BJ (cell line): ENCODE data around the gene ABCG4. TPM values are rescaled to one million over a fixed set of nuclear protein-coding genes. Genes with fewer than 3 reads are reported as not detected.
"Not testable (repeated sequence)": the region's sequence is repeated elsewhere in the genome, so short reads cannot be mapped to it uniquely, and the experiment has no call there.

ENCODE experiments used
- CTCF ChIA-PET: fragments of 350-600 bp; formaldehyde crosslinking; extraction: SDS; loops from one replicate; lab custom pipeline; 2021; ENCODE audit warnings: antibody characterized with exemption, inconsistent platforms; lab: Yijun Ruan, JAX
- POLR2A ChIA-PET: fragments of 300-600 bp; sonication (Branson Sonifier 250); formaldehyde crosslinking; extraction: SDS; loops from one replicate; lab custom pipeline; 2021; ENCODE audit warnings: antibody characterized with exemption; lab: Charles Lee
- DNase-seq: peaks from one replicate; pipeline ENCODE4 v3.0.0-alpha.2; 2011; ENCODE audit warnings: low read depth
- H3K27me3 ChIP-seq: 2 replicates; pipeline ENCODE4 v1.6.0; 2011; ENCODE audit warnings: low read length; ENCODE audit not compliant: control insufficient read depth, insufficient read depth
- H3K36me3 ChIP-seq: 2 replicates; pipeline ENCODE4 v1.5.1; 2011; ENCODE audit warnings: low read length; ENCODE audit not compliant: control insufficient read depth, insufficient read depth
- H3K4me3 ChIP-seq: 2 replicates; pipeline ENCODE4 v1.5.1; 2011; ENCODE audit warnings: low read depth, mild to moderate bottlenecking, control low read depth, low read length
- polyA plus RNA-seq: library from polyadenylated mRNA; depleted of rRNA; stranded (reverse); fragments of >200 nt; gene quantifications from 2 replicates; pipeline ENCODE4 v1.2.3, GENCODE V29; 2011
- TF ChIP-seq, protein P1 (sequence below): IDR thresholded peaks from 2 replicates; pipeline ENCODE4 v1.5.1; 2011; ENCODE audit warnings: low read depth, mild to moderate bottlenecking, control low read depth, inconsistent platforms, low read length, moderate library complexity; ENCODE audit not compliant: insufficient read depth

The ABCG4 gene
- polyA plus RNA-seq, 1 experiment: 0.17 TPM

DNA sequence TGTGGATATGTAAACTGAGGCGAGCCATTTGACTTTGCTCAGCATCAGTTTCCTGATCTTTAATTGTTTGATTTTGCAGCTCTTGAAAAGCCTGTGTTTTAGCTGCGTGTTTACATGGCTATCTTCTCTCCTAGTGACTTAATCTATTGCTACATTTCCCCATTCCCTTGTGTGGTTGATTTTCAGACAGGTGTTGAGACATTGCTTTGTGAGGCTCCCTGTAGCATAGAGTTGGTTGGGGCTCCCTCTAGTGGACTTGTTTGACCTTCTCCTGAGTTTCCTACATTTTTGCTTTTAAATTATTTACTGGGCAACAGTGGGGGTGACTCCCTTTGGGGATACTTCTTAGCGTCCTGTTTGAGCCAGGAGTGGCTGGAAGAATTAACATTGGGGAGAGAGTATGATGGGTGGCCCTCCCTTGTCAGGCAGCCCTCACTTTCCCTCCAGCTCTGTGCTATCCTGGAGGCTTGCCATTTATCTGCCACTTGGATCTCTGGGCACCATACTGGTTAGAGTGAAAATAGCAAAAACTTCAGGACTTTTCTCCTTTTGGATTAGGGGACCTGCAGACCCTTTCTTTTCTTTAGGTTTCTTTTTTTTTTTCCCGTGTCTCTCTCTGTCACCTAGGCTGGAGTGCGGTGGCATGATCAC lies 48.1 kb downstream of the ABCG4 start:
- Histone ChIP-seq H3K27me3 (no peaks in the 10 kb centered on the region), H3K4me3 (no peak overlapping the region), H3K36me3 (no peaks in the 10 kb centered on the region)
- CTCF ChIA-PET: interaction anchor here (0.6 to 5.1 kb wide), 35 partner anchors 8 to 235 kb away, joined by 3 to 27 read pairs (median 4); partner anchors contain the start of genes ABCG4, C2CD2L, CBL and HINFP
- POLR2A ChIA-PET: no interaction called here
- DNase-seq: peak; percentile 35
- TF ChIP-seq, protein P1, sequence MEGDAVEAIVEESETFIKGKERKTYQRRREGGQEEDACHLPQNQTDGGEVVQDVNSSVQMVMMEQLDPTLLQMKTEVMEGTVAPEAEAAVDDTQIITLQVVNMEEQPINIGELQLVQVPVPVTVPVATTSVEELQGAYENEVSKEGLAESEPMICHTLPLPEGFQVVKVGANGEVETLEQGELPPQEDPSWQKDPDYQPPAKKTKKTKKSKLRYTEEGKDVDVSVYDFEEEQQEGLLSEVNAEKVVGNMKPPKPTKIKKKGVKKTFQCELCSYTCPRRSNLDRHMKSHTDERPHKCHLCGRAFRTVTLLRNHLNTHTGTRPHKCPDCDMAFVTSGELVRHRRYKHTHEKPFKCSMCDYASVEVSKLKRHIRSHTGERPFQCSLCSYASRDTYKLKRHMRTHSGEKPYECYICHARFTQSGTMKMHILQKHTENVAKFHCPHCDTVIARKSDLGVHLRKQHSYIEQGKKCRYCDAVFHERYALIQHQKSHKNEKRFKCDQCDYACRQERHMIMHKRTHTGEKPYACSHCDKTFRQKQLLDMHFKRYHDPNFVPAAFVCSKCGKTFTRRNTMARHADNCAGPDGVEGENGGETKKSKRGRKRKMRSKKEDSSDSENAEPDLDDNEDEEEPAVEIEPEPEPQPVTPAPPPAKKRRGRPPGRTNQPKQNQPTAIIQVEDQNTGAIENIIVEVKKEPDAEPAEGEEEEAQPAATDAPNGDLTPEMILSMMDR: peak; percentile 84

DNA sequence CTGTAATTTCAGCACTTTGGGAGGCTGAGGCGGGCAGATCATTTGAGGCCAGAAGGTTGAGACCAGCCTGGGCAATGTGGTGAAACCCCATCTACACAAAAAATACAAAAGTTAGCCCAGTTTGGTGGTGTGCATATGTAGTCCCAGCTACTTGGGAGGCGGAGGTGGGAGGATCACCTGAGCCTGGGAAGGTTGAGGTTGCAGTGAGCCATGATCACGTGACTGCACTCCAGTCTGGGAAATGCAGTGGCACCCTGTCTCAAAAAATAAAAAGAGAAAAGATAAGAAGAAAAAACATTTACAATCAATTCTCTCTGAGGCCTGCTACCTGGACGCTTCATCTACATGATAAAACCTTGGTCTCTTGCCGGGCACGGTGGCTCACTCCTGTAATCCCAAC lies 50.1 kb downstream of the ABCG4 start:
- ChIA-PET CTCF (interaction anchor here (1.6 to 2.7 kb wide), 2 partner anchors 97 to 114 kb away, joined by 4 to 5 read pairs; partner anchors contain the start of genes DPAGT1 and HMBS), POLR2A (no interaction called here)
- no peaks in the 10 kb centered on the region for H3K36me3 ChIP-seq

DNA sequence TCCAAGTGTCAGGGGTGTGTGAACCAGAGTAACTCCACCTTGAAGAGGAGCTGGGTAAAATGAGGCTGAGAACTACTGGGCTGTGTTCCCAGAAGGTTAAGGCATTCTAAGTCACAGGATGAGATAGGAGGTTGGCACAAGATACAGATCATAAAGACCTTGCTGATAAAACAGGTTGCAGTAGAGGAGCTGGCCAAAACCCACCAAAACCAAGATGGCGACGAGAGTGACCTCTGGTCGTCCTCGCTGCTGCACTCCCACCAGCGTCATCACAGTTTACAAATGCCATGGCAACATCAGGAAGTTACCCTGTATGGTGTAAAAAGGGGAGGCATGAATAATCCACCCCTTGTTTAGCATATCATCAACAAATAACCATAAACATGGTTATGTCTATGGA lies 52.4 kb downstream of the ABCG4 start:
- DNase-seq, H3K27me3 ChIP-seq, POLR2A ChIA-PET, H3K4me3 ChIP-seq, H3K36me3 ChIP-seq: not testable (repeated sequence)
- CTCF ChIA-PET: interaction anchor here (0.7 to 1.8 kb wide), 3 partner anchors 59 to 181 kb away, joined by 3 to 5 read pairs (median 3); no protein-coding TSS in a partner anchor

More for the DNA sequence above, 50.1 kb downstream of the ABCG4 start:
- TF ChIP-seq, protein P1: no peak
- Histone ChIP-seq H3K27me3 (no peaks in the 10 kb centered on the region), H3K4me3 (no peak overlapping the region)
- no peak for DNase-seq

DNA sequence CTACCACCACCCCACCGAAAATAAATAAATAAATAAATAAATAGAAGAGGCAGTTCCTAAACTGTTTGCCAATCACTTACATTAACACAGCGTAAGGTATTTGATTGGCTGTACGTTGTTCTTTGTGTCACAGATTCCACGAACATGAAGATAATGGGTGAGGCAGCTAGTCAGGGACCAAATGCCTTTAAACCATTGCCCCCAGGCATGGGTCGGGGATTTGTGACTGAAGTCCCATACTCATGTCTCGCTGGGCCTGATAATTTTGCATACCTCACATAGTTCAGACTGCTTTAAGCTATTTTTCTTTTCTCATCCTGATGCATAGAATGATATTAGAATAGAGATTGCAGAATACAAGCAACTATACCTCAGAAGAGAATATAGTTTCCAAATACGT lies 53.7 kb downstream of the ABCG4 start:
- no peak for DNase-seq
- TF ChIP-seq, protein P1: no peak
- POLR2A ChIA-PET: no interaction called here
- H3K36me3 ChIP-seq: no peaks in the 10 kb centered on the region
- H3K27me3 ChIP-seq: no peaks in the 10 kb centered on the region
- CTCF ChIA-PET: interaction anchor here (0.8 to 1.6 kb wide), 4 partner anchors 12 to 121 kb away, joined by 3 to 5 read pairs (median 4); no protein-coding TSS in a partner anchor
- no peak overlapping the region for H3K4me3 ChIP-seq

DNA sequence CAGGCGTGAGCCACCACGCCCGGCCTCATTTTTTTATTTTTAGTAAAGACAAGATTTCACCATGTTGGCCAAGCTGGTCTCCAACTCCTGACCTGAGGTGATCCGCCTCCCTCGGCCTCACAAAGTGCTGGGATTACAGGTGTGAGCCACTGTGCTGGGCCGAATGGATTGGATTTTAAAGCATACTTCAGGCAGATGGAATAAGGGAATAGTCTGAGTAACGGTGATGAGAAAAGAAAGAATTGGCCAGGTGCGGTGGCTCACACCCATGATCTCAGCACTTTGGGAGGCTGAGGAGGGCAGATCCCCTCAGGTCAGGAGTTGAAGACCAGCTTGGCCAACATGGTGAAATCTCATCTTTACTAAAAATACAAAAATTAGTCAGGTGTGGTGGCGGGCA lies 55.2 kb downstream of the ABCG4 start:
- POLR2A ChIA-PET: no interaction called here
- H3K4me3 ChIP-seq: no peak overlapping the region
- no peak for DNase-seq
- no peaks in the 10 kb centered on the region for H3K27me3 ChIP-seq
- CTCF ChIA-PET: interaction anchor here (0.8 to 3.9 kb wide), 7 partner anchors 9 to 152 kb away, joined by 3 to 30 read pairs (median 4); no protein-coding TSS in a partner anchor
- no peaks in the 10 kb centered on the region for H3K36me3 ChIP-seq
- TF ChIP-seq, protein P1: no peak
